B cell (primary cell): Measurements from ENCODE around the gene C3. TPM values are rescaled to one million over a fixed set of nuclear protein-coding genes. Genes with fewer than 3 reads are reported as not detected.
A peak's percentile ranks its signal among the peaks of the same experiment; 100 is the strongest.

Experiments used
- ATAC-seq: fragments of 200-7000 bp; cut with Tn5 transposase; one replicate; pipeline ENCODE4 v1.10.0; 2021; ENCODE audit warnings: low read depth, mild to moderate bottlenecking, moderate number of reproducible peaks, moderate library complexity
- CTCF ChIA-PET: fragments of 350-600 bp; sonication (Branson Sonifier 250); formaldehyde crosslinking; loops from one replicate; lab custom pipeline; 2021; ENCODE audit warnings: antibody characterized with exemption, inconsistent platforms; lab: Charles Lee
- POLR2A ChIA-PET: fragments of 350-600 bp; sonication (Branson Sonifier 250); formaldehyde crosslinking; loops from one replicate; lab custom pipeline; 2021; ENCODE audit warnings: antibody characterized with exemption; lab: Charles Lee
- DNase-seq: peaks from one replicate; pipeline ENCODE4 v3.0.0; 2013
- H2AFZ ChIP-seq: 2 replicates; pipeline ENCODE4 v1.6.1; 2012; ENCODE audit warnings: mild to moderate bottlenecking, low read depth, low read length; ENCODE audit not compliant: insufficient read depth, poor library complexity, severe bottlenecking
- H3K27ac ChIP-seq, 2 donors: 1 replicate in 1 of 2; 2 replicates in 1 of 2; pipeline ENCODE4 v1.5.1; 2012 to 2013; ENCODE audit warnings: low read length in 2 of 2, mild to moderate bottlenecking in 2 of 2, moderate library complexity in 1 of 2
- H3K27me3 ChIP-seq, 4 experiments: fragments of 200-600 bp in 1 of 4; sonication (generic) in 1 of 4; replicated peaks in 1 of 4; 1 replicate in 2 of 4; 2 replicates in 2 of 4; pipeline versions ENCODE4 v1.6.1 to v1.7.0; 2013 to 2016; ENCODE audit warnings: low read length in 3 of 4, mild to moderate bottlenecking in 2 of 4, mixed read lengths in 1 of 4, moderate library complexity in 1 of 4; ENCODE audit not compliant: insufficient read depth in 4 of 4, control insufficient read depth in 3 of 4; ENCODE audit errors: control extremely low read depth in 1 of 4
- H3K36me3 ChIP-seq, 2 experiments: replicated peaks in 1 of 2; 1 replicate in 1 of 2; 2 replicates in 1 of 2; pipeline versions ENCODE4 v1.6.1 to v1.7.1; 2013; ENCODE audit warnings: low read length in 1 of 2; ENCODE audit not compliant: insufficient read depth in 2 of 2, control insufficient read depth in 1 of 2; ENCODE audit errors: control extremely low read depth in 1 of 2, extremely low read depth in 1 of 2
- H3K4me1 ChIP-seq, 2 donors: fragments of 200-600 bp in 1 of 2; sonication (generic) in 1 of 2; 1 replicate in 1 of 2; 2 replicates in 1 of 2; pipeline versions ENCODE4 v1.5.1 to v1.6.1; 2013 to 2017; ENCODE audit warnings: low read length in 2 of 2; ENCODE audit not compliant: control insufficient read depth in 2 of 2, insufficient read depth in 2 of 2
- H3K4me2 ChIP-seq: replicated peaks from 2 replicates; pipeline ENCODE3; 2012; ENCODE audit warnings: mild to moderate bottlenecking, low read depth, low read length; ENCODE audit not compliant: poor library complexity, severe bottlenecking
- H3K4me3 ChIP-seq, 5 experiments: fragments of 200-600 bp in 1 of 5; sonication (generic) in 1 of 5; 1 replicate in 3 of 5; 2 replicates in 2 of 5; pipeline versions ENCODE4 v1.5.1 to v1.7.0; 2011 to 2016; ENCODE audit warnings: low read length in 4 of 5, mild to moderate bottlenecking in 4 of 5, low read depth in 2 of 5, control low read depth in 1 of 5, moderate library complexity in 1 of 5; ENCODE audit not compliant: insufficient read depth in 1 of 5; ENCODE audit errors: control extremely low read depth in 1 of 5, extremely low read depth in 1 of 5
- H3K79me2 ChIP-seq: fragments of 200-600 bp; sonication (generic); one replicate; pipeline ENCODE4 v1.6.0; 2016; ENCODE audit warnings: low read length; ENCODE audit not compliant: control insufficient read depth, insufficient read depth
- H3K9ac ChIP-seq: fragments of 200-600 bp; sonication (generic); 2 replicates; pipeline ENCODE4 v1.6.1; 2017; ENCODE audit warnings: mild to moderate bottlenecking, low read length, moderate library complexity
- H3K9me3 ChIP-seq, 3 donors: one replicate each; pipeline versions ENCODE4 v1.6.1 to v1.7.1; 2013; ENCODE audit warnings: low read length in 2 of 3; ENCODE audit not compliant: control insufficient read depth in 2 of 3, insufficient read depth in 1 of 3; ENCODE audit errors: control extremely low read depth in 1 of 3
- H4K20me1 ChIP-seq: 2 replicates; pipeline ENCODE4 v1.6.0; 2012; ENCODE audit warnings: mild to moderate bottlenecking, low read length; ENCODE audit not compliant: insufficient read depth, control insufficient read depth, poor library complexity, severe bottlenecking
- H3K27ac Mint-ChIP-seq: one replicate; pipeline ENCODE4 v1.8.0; 2021; ENCODE audit warnings: mixed read lengths
- H3K27me3 Mint-ChIP-seq: one replicate; pipeline ENCODE4 v1.8.0; 2021; ENCODE audit warnings: mixed read lengths
- H3K4me1 Mint-ChIP-seq: one replicate; pipeline ENCODE4 v1.8.0; 2021; ENCODE audit warnings: mixed read lengths
- H3K4me3 Mint-ChIP-seq: one replicate; pipeline ENCODE4 v1.8.0; 2021; ENCODE audit warnings: mixed read lengths
- H3K9me3 Mint-ChIP-seq: one replicate; pipeline ENCODE4 v1.8.0; 2022; ENCODE audit warnings: mixed read lengths; ENCODE audit not compliant: insufficient read depth
- EZH2 ChIP-seq: IDR thresholded peaks from 2 replicates; pipeline ENCODE4 v1.6.1; 2012; ENCODE audit warnings: borderline replicate concordance, low read depth, mild to moderate bottlenecking, moderate library complexity, low read length; ENCODE audit not compliant: insufficient read depth, poor library complexity, severe bottlenecking
- WGBS: methylation state at CpG from one replicate; pipeline ENCODE4 v1.1.5; 2013; ENCODE audit warnings: missing lambda C conversion rate; ENCODE audit not compliant: insufficient coverage; 5-methylcytosine and 5-hydroxymethylcytosine counted together
- intact Hi-C: fragments of 100-400 bp; cut with micrococcal nuclease; formaldehyde crosslinking; loops from one replicate; pipeline ENCODE4 v1.10.0; 2022
- polyA plus RNA-seq: library from polyadenylated mRNA; depleted of rRNA; stranded (reverse); fragments of >200 nt; gene quantifications from 2 replicates; pipeline ENCODE4 v1.2.3, GENCODE V29; 2012
- total RNA-seq, 2 donors: library from RNA; stranded (reverse); fragments of 120-200 nt in 1 of 2; gene quantifications; 1 replicate in 1 of 2; 2 replicates in 1 of 2; pipeline versions ENCODE4 v1.2.3 to v1.2.4, GENCODE V29; 2013 to 2022
- TF ChIP-seq, protein P1 (sequence below): fragments of 200-600 bp; IDR thresholded peaks from one replicate; pipeline ENCODE4 v1.8.0; 2022; ENCODE audit warnings: antibody characterized with exemption, mild to moderate bottlenecking

Gene C3
- total and polyA plus RNA-seq, 2 donors (not counting 1 experiment from before 2014, with no cell fraction given), result 0.01 to 0.47 TPM

DNA sequence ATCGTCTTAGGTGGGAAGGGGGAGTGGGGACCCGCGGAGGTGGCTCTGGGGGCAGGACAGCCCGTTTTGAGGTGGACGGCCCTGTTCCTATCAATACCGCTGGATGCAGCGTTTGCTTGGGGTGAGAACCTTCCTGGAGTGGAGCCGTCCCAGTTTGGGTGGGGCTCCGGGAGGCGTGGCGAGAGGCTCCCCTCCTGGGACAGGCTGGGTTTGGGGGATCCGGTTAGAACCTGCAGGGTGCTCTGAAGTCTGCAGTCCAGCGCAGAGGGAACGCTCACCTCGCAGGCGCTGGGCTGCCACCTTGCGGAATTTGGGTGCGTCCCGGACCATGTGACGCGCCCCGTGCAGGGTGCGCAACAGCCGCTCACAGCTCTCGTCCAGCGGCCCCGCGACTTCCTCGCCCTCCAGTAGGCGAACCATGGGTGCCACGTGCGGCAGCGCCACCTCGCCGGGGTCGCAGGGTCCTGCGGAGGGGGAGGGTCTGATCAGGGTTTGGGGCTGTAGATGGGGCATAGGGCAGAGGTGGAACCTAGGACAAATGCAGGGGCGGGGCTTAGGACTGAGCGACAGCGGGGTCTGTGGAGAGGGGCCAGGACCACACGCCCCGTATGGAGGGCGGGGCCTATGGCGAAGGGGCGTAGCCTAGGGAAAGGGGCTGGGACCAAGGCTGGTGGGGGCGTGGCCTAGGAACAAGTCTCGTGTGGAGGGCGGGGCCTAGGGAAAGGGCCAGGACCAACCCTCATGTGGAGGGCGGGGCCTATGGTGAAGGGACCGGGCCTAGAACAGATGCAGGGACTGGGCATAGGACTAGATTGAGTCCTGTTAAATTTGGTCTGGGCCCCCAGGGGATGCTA is 33.0 kb upstream of the C3 start:
- H3K9ac ChIP-seq, result peak overlapping the region; percentile 58
- peak overlapping the region in 1 of 2 donors; percentile 35 for H3K27ac ChIP-seq
- WGBS, result 4% methylated on average over 50 of the region's 50 CpGs
- no peaks in the 10 kb centered on the region for H3K27me3 ChIP-seq
- H3K4me3 Mint-ChIP-seq, result peak overlapping the region; percentile 94
- ATAC-seq (peak; percentile 91), DNase-seq (peak; percentile 92)
- H3K9me3 Mint-ChIP-seq, result no peaks in the 10 kb centered on the region
- ChIA-PET POLR2A (interaction anchor here (0.7 to 2.2 kb wide), 5 partner anchors 13 to 237 kb away, joined by 3 to 6 read pairs (median 3); partner anchors contain the start of genes GPR108 and SH2D3A), CTCF (interaction anchor here (0.7 to 3.8 kb wide), 11 partner anchors 10 to 294 kb away, joined by 3 to 22 read pairs (median 5); partner anchors contain the start of genes GPR108, SLC25A23 and VAV1)
- H3K27me3 Mint-ChIP-seq, result no peaks in the 10 kb centered on the region
- peak overlapping the region in 4 of 5 experiments; percentile 41 to 65 (median 58) for H3K4me3 ChIP-seq
- H3K27ac Mint-ChIP-seq, result peak overlapping the region; percentile 96
- H3K36me3 ChIP-seq, result peaks cover 0 to 32% of the 10 kb centered on the region in 2 experiments
- H2AFZ ChIP-seq, result peak overlapping the region; percentile 65
- no peak for TF ChIP-seq EZH2
- TF ChIP-seq, protein P1, sequence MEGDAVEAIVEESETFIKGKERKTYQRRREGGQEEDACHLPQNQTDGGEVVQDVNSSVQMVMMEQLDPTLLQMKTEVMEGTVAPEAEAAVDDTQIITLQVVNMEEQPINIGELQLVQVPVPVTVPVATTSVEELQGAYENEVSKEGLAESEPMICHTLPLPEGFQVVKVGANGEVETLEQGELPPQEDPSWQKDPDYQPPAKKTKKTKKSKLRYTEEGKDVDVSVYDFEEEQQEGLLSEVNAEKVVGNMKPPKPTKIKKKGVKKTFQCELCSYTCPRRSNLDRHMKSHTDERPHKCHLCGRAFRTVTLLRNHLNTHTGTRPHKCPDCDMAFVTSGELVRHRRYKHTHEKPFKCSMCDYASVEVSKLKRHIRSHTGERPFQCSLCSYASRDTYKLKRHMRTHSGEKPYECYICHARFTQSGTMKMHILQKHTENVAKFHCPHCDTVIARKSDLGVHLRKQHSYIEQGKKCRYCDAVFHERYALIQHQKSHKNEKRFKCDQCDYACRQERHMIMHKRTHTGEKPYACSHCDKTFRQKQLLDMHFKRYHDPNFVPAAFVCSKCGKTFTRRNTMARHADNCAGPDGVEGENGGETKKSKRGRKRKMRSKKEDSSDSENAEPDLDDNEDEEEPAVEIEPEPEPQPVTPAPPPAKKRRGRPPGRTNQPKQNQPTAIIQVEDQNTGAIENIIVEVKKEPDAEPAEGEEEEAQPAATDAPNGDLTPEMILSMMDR, result peak; percentile 68
- peak overlapping the region; percentile 83 for H3K4me2 ChIP-seq
- peaks cover 16% of the 10 kb centered on the region for H3K79me2 ChIP-seq
- H4K20me1 ChIP-seq, result peaks cover 25% of the 10 kb centered on the region
- no peaks in the 10 kb centered on the region for H3K9me3 ChIP-seq
- peaks cover 14 to 29% of the 10 kb centered on the region in 2 donors for H3K4me1 ChIP-seq
- intact Hi-C loops, result loop anchor here (1.0 to 5.0 kb wide), 8 partner anchors 14 to 381 kb away; partner anchors contain the start of genes ALKBH7, SH2D3A and VAV1
- H3K4me1 Mint-ChIP-seq, result peaks cover 26% of the 10 kb centered on the region
